ENCODE measurements around the gene GNAO1. TPM values are rescaled to one million over a fixed set of nuclear protein-coding genes. Genes with fewer than 3 reads are reported as not detected.

Gene GNAO1
- total RNA-seq, 2 donors from 2014 or later: 6.1 to 23.6 TPM

DNA sequence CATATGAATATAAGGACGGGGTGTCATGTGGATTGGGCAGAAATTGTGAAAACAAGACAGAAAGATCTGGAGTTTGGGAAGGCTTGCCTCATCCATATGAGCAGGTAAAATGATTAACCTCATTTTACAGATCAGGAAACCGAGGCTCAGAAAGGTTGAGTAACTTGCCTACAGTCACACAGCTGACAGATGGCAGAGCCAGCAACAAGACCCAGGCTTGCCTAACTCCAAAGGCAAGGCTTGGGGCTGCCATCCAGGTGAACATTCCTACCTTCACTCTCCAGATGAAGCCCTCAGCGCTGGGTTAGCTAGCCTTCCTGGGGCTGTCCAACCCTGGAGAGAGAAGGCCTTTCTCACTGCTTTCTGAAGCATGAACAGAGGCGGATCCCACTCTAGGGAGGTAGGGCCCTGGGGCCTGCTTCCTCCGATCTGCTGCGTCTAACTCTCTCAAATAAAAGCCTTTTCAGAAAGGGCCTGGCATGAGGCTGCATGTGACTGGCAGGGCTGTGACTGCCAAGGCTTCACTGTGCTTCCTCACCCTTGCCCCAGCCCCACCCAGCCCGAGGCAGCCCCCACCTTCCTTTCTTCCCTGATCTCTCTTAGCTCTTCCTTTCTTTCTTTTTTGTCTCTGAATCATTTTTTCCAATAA lies 107.8 kb downstream of the GNAO1 start:
- intact Hi-C loops (cut with DNase I): no loop called here
- Histone ChIP-seq H3K27me3 (replicated peaks; ENCODE audit: insufficient read depth) (no peaks in the 10 kb centered on the region), H3K4me3 (no peak overlapping the region), H3K27ac (no peak overlapping the region), H3K36me3 (no peaks in the 10 kb centered on the region), H3K9me3 (no peaks in the 10 kb centered on the region), H3K4me1 (replicated peaks) (no peaks in the 10 kb centered on the region)
- TF ChIP-seq POLR2A (IDR thresholded peaks at IDR 0.05): no peak
- TF ChIP-seq POLR2AphosphoS5 (IDR thresholded peaks at IDR 0.05): no peak
- WGBS: 66% methylated on average over 6 of the region's 7 CpGs
- DNase-seq (ENCODE audit: low spot score): no peak

GRCh38 chr16:56300242-56300623 lies 108.9 kb downstream of the GNAO1 start:
- no peak for TF ChIP-seq POLR2AphosphoS5 (IDR thresholded peaks at IDR 0.05)
- TF ChIP-seq POLR2A (IDR thresholded peaks at IDR 0.05): no peak
- no peak for TF ChIP-seq CTCF (IDR thresholded peaks at IDR 0.05)
- WGBS: 90% methylated on average over 4 of the region's 4 CpGs
- no peak for DNase-seq (ENCODE audit: low spot score)
- intact Hi-C loops (cut with DNase I): no loop called here
- Histone ChIP-seq H3K4me1 (replicated peaks) (no peaks in the 10 kb centered on the region), H3K27me3 (replicated peaks; ENCODE audit: insufficient read depth) (no peaks in the 10 kb centered on the region), H3K4me3 (no peak overlapping the region), H3K36me3 (no peaks in the 10 kb centered on the region), H3K9me3 (no peaks in the 10 kb centered on the region), H3K27ac (no peak overlapping the region)

DNA sequence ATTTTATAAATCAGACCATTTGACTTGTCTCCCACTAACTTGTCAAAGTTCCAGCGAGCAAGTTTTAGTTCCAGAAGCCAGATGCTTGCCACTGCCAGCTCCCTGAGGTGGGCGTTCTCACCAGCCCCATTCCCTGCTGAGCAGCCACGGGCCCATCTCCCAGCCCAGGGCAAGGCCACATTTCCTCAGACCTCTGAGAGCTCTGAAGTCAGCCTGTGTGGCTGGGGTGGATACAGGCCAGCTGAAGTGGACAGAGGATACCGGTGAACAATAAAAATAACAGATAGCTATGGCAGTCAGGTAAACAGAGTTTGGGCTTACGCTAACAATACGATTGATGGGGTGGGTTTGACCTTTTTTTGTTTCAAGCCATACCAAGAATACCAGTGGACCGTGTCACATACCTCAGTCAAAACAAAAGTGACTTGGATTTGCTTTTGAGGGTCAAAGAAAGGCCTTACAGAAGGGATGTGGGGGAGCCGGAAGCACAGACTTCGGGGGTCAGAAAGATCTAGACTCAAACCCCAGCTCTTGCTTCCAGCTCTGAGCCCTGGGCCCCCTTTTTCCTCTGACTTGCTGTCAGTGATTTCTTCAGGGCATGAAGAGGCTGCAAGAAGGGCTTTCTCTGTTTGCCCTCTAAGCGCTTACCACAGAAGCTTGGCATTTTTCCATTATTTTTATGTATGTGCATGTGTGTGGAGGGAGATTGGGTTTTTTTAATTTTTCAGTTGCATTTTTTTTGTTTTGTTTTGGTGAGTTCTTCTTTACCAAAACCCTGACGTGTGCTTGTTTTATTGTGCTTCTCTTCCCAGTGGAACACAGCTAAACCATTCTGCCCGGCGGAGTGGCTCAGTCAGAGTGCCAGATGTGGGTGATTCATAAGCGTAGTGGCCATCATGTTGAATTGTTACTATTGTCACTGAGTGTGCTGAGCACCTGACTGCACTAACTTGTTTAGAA lies 109.9 kb downstream of the GNAO1 start:
- TF ChIP-seq CTCF (IDR thresholded peaks at IDR 0.05) (no peak), POLR2AphosphoS5 (IDR thresholded peaks at IDR 0.05) (no peak), POLR2A (IDR thresholded peaks at IDR 0.05) (no peak)
- H3K36me3 ChIP-seq: no peaks in the 10 kb centered on the region
- intact Hi-C loops (cut with DNase I): no loop called here
- H3K27ac ChIP-seq: no peak overlapping the region
- H3K27me3 ChIP-seq (replicated peaks; ENCODE audit: insufficient read depth): no peaks in the 10 kb centered on the region
- no peak overlapping the region for H3K4me3 ChIP-seq
- H3K9me3 ChIP-seq: no peaks in the 10 kb centered on the region
- DNase-seq (ENCODE audit: low spot score): no peak
- no peaks in the 10 kb centered on the region for H3K4me1 ChIP-seq (replicated peaks)
- WGBS: 58% methylated on average over 14 of the region's 14 CpGs

DNA sequence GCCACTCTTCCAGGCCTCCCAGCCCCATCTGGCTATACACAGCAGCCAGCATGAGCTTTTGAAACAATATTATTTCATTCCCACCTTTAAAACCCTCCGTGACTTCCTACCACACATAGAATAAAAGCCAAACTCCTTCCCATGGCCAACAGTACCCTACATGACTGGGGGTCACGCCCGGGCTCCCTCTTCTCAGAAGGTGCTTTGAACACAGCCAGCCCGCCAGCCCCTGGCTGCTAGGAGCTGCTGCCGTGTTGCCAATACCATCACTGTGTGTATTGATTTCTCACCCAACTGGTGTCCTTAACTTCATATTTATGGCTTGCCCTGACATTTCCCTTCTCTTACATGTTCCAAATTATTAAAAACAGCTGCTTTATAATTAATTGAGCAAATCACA lies 111.2 kb downstream of the GNAO1 start:
- intact Hi-C loops (cut with DNase I): no loop called here
- Histone ChIP-seq H3K36me3 (no peaks in the 10 kb centered on the region), H3K27me3 (replicated peaks; ENCODE audit: insufficient read depth) (no peaks in the 10 kb centered on the region), H3K4me3 (no peak overlapping the region), H3K27ac (no peak overlapping the region), H3K9me3 (no peaks in the 10 kb centered on the region), H3K4me1 (replicated peaks) (no peaks in the 10 kb centered on the region)
- no peak for TF ChIP-seq CTCF (IDR thresholded peaks at IDR 0.05)
- TF ChIP-seq POLR2AphosphoS5 (IDR thresholded peaks at IDR 0.05): no peak
- TF ChIP-seq POLR2A (IDR thresholded peaks at IDR 0.05): no peak
- DNase-seq (ENCODE audit: low spot score): no peak
- WGBS: 96% methylated on average over 5 of the region's 5 CpGs

GRCh38 chr16:56303066-56303715 lies 111.9 kb downstream of the GNAO1 start:
- no peak overlapping the region for H3K4me3 ChIP-seq
- no peaks in the 10 kb centered on the region for H3K9me3 ChIP-seq
- H3K36me3 ChIP-seq: no peaks in the 10 kb centered on the region
- no peaks in the 10 kb centered on the region for H3K4me1 ChIP-seq (replicated peaks)
- no peak overlapping the region for H3K27ac ChIP-seq
- WGBS: 93% methylated on average over 13 of the region's 13 CpGs
- no peaks in the 10 kb centered on the region for H3K27me3 ChIP-seq (replicated peaks; ENCODE audit: insufficient read depth)
- intact Hi-C loops (cut with DNase I): no loop called here
- TF ChIP-seq CTCF (IDR thresholded peaks at IDR 0.05) (no peak), POLR2A (IDR thresholded peaks at IDR 0.05) (no peak), POLR2AphosphoS5 (IDR thresholded peaks at IDR 0.05) (no peak)
- DNase-seq (ENCODE audit: low spot score): no peak
